ENCODE measurements around the gene SLC35C1. TPM values are rescaled to one million over a fixed set of nuclear protein-coding genes. Genes with fewer than 3 reads are reported as not detected.

The SLC35C1 gene
- total and polyA plus RNA-seq, 2 of the 8 experiments (the other 6 are each of a cell fraction or from before 2014, with no cell fraction given): 4.6 to 10.6 TPM

DNA sequence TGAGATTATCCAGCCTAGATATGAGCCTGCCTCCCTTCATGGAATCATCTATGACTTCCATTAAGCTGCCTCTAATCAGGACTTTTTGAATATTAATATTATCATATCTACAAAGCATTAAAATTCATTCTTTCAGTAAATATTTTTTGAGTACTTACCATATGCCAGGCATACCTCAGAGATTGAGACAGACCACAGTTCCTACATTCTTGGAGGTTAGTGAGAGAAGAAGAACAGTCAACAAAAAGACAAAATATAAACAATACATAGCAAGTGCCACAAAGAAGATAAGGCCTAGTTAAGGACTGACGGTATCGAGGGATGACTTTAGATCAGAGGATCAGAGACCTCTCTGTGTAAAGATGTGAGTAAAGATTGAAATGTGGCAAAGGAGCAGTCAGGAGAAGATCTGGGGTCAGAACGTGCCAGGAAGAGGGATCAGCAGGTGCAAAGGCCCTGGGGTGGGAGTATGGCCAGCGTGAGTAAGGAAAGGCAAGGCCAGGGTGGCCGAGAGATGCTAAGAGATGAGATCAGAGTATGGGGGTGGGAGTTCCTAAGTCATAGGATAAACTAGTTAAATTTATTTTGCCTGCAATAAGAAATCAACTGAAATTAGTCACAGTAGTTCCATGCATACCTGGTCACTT is 15.4 kb downstream of the SLC35C1 start:
- FAIRE-seq: no peak
- DNase-seq (ENCODE audit: low read depth in 1 of 2, low spot score in 2 of 2): no peak
- WGBS, 2 experiments (ENCODE audit: extremely low coverage in 1 of 2, insufficient coverage in 1 of 2, insufficient read length in 1 of 2, insufficient replicate concordance in 2 of 2, low coverage in 1 of 2, low lambda C conversion rate in 2 of 2, missing lambda C conversion rate in 1 of 2): 89% methylated on average over 5 of the region's 5 CpGs; no CpG with 5 or more reads in 1 of the 2 experiments
- no peak overlapping the region for H3K14ac ChIP-seq (ENCODE audit: insufficient read length)
- no peak overlapping the region for H2BK15ac ChIP-seq (ENCODE audit: low read length)
- H2BK5ac ChIP-seq (ENCODE audit: low read depth, low read length): no peak overlapping the region
- H3K4ac ChIP-seq (replicated peaks; ENCODE audit: insufficient read length, low read depth, low read length): no peak overlapping the region
- H3K56ac ChIP-seq (replicated peaks; ENCODE audit: insufficient read length, low read depth, low read length): no peak overlapping the region
- H4K91ac ChIP-seq (replicated peaks; ENCODE audit: insufficient read length, low read length): no peak overlapping the region
- no peak overlapping the region for H2AFZ ChIP-seq (ENCODE audit: low read length)
- H3K4me1 ChIP-seq (replicated peaks in 1 of 4; ENCODE audit: control insufficient read depth in 3 of 4, insufficient read depth in 4 of 4, low read length in 3 of 4): peaks cover 5 to 9% (median 7%) of the 10 kb centered on the region in 4 experiments; a peak in 5 of 7 replicates
- H3K9me3 ChIP-seq (ENCODE audit: insufficient read depth in 2 of 2, low read depth in 1 of 2, low read length in 1 of 2): no peaks in the 10 kb centered on the region
- POLR2A ChIA-PET (ENCODE audit: partially characterized antibody): no interaction called here
- H2AK5ac ChIP-seq (ENCODE audit: low read depth, low read length): no peak overlapping the region
- H3K27ac ChIP-seq (ENCODE audit: low read depth, low read length): no peak overlapping the region
- no peak overlapping the region for H3K18ac ChIP-seq (ENCODE audit: extremely low read depth, low read length)
- no peak overlapping the region for H3K4me3 ChIP-seq (ENCODE audit: extremely low read depth in 1 of 4, insufficient read depth in 2 of 4, low read depth in 3 of 4, low read length in 4 of 4)
- H4K5ac ChIP-seq (ENCODE audit: insufficient read length, low read depth, low read length): no peak overlapping the region
- H3K27me3 ChIP-seq (replicated peaks in 1 of 4; ENCODE audit: control insufficient read depth in 3 of 4, extremely low read depth in 1 of 4, insufficient read depth in 3 of 4, low read length in 3 of 4): 0 out of 7 replicates have a peak, but pooled peaks cover 0 to 2% (median 0%) of the 10 kb centered on the region in 4 experiments
- no peak overlapping the region for H3K23ac ChIP-seq (ENCODE audit: insufficient read length)
- no peak overlapping the region for H2BK12ac ChIP-seq (ENCODE audit: low read depth, low read length)
- H2BK20ac ChIP-seq (ENCODE audit: low read length): no peak overlapping the region
- H2BK120ac ChIP-seq (replicated peaks; ENCODE audit: low read depth, low read length): no peak overlapping the region
- no peak overlapping the region for H4K8ac ChIP-seq (ENCODE audit: extremely low read depth, insufficient read depth, low read length)
- no peaks in the 10 kb centered on the region for H3K36me3 ChIP-seq (ENCODE audit: control insufficient read depth in 2 of 4, insufficient read depth in 4 of 4, low read length in 3 of 4)
- H3K79me2 ChIP-seq (ENCODE audit: control insufficient read depth in 1 of 2, insufficient read depth in 2 of 2, low read length in 2 of 2): no peaks in the 10 kb centered on the region
- TF ChIP-seq ATF3 (IDR thresholded peaks at IDR 0.05; ENCODE audit: insufficient read depth, low read depth, low read length): no peak
- no peak for TF ChIP-seq HDAC2 (IDR thresholded peaks at IDR 0.05; ENCODE audit: borderline replicate concordance in 1 of 2, low read depth in 2 of 2, low read length in 2 of 2)
- no peak for TF ChIP-seq RXRA (IDR thresholded peaks at IDR 0.05; ENCODE audit: insufficient read depth, low read depth, low read length)
- TF ChIP-seq KDM1A (IDR thresholded peaks at IDR 0.05; ENCODE audit: borderline replicate concordance, low read length): peak; percentile 69; the same call in 1 of the 2 replicates
- no peak overlapping the region for H3K9ac ChIP-seq (replicated peaks in 1 of 4; ENCODE audit: extremely low read depth in 1 of 4, low read depth in 3 of 4, low read length in 3 of 4)
- no peaks in the 10 kb centered on the region for H3K23me2 ChIP-seq (ENCODE audit: low read depth, low read length)
- CTCF ChIA-PET (ENCODE audit: partially characterized antibody): interaction anchor here (1.6 kb wide), 1 partner anchor 14 kb away, joined by 6 read pairs; no protein-coding TSS in a partner anchor
- H3K79me1 ChIP-seq (ENCODE audit: low read depth, low read length): no peaks in the 10 kb centered on the region
- no peak overlapping the region for H3K4me2 ChIP-seq (ENCODE audit: insufficient read depth in 1 of 2, low read depth in 2 of 2, low read length in 2 of 2)
- H4K20me1 ChIP-seq (replicated peaks in 1 of 2; ENCODE audit: control insufficient read depth in 1 of 2, insufficient read depth in 2 of 2, low read length in 2 of 2): no peaks in the 10 kb centered on the region

Measured in H1 (cell line).